GM19438 (cell line): ENCODE results near the gene ADAT3.
A peak's percentile ranks its signal among the peaks of the same experiment; 100 is the strongest.

Experiments
- ATAC-seq: cut with Tn5 transposase; IDR thresholded peaks from one replicate; pipeline ENCODE4 v1.9.1; 2021; ENCODE audit warnings: low read depth; ENCODE audit not compliant: unreplicated experiment

Gene ADAT3

GRCh38 chr19:1905110-1905862 is at the start of gene ADAT3, which contains the start of gene SCAMP4:
Gene ADAT3, plus strand, starts transcription at chr19:1905399. Its CDS starts 6,649 bp downstream, at chr19:1912048.
Gene SCAMP4, plus strand, starts transcription at chr19:1905399. Its CDS starts 9,621 bp downstream, at chr19:1915020.
- ATAC-seq: peak; percentile 80

DNA sequence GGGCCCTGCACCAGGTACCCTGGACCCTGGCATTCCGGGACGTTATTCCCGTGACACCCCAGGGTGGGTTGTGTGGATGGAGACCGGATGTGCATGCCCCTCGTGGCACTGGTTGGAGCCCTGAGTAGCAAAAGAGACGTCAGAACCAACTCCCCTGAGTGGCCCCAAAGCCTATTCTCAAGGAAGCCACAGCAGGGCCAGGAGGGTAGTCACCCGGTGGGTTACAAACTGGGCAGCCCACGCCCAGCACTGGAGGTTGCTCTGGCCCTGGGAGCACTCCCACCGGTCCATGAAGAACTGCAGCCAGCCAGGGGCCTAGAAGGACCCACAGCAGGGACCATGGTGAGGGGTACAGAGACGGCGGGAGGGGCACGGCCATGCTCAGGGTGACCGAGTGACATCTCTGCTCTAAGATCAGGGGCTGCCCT is 49.4 kb upstream of the ADAT3 start:
- no peak for ATAC-seq

DNA sequence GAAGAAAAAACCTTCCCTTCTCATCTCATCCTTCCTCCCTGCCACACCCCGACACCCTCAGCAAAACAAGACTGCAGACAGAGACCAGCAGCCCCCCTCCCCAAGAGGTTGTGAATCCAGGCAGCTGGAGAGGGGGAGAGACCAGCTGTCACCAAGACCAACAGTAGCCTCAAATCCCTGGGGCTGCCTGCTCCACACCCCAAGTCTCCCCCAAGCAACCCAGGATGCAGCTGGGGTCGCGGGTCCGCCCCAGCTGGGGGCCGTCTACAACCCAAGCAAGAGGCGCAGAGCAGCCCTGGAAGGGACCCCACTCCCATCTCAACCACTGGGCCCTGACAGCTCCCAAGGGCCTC is 48.9 kb upstream of the ADAT3 start:
- ATAC-seq: no peak

DNA sequence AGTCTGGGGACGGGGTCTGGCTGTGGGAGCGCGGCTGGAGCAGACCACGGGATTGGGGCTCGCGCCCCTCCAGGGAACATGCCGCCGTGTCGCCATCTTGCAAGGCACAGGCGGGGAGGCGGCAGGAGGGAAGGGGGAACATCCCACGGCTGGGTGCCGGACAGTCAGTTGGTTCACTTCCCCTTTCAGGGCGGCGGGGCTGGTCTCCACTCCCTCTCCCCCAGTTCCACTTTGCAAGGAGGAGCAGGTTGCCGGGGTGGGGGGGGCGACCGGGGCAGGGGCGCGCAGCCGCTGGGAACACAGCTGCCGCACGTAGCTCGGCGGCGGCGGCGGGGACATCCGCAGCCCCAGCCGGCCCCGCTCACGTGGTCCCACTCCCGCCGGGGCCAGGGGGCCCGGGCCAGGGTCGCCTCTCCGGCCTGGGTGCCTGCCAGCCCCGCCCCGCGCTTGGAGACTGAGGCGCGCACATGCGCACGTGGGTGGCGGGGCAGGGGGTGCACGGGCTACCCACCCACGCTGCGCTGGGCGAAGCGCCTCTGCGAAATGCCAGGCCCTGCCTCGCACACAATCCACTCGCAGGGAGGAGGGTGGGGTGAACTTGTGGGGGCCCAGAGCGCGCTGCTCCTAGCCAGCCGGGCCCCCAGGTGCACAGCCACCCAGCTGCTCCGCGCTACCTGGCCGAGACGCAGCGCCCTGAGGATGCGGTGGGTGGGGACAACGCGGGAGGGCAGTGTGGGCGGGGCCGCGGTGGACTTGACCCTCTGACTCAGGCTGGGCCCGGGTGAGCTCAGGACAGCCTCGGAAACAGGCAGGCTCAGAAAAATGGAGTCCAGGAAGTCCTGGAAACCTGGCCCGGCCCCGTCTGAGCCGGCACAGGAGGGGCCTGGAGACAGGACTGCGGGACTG is 48.2 kb upstream of the ADAT3 start:
- no peak for ATAC-seq

DNA sequence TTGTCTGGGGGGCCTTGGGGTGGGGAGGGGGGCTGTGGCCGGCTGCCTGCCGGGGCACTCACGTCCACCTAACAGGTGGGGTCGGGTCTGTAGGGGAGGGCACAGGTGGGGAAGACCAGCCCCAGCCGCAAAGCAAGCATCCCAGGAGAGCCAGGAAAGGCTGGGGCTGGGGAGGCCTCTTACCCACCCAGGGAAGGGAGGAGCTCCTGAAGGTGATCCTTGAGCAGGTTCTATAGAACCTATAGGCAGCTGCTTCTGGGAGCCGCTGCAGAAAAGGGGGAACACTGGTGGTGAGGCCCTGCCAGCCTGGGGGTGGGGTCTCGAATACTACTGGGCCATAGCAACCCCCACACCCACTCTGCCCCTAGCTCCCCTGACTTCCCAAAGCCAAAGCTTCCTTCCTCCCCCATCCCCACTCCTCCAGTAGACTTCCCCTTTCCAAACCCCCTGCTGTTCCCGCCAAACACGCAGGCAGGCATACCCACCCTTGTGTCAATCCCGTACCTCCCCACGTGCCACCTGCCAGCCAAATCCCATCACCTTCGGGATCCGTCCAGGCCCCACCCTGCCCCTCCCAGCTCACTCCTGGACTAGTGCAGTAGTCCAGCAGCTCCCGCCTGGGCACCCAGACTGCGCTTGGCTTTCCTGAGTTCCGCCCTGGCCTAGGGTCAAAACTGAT is 47.4 kb upstream of the ADAT3 start:
- ATAC-seq: no peak

DNA sequence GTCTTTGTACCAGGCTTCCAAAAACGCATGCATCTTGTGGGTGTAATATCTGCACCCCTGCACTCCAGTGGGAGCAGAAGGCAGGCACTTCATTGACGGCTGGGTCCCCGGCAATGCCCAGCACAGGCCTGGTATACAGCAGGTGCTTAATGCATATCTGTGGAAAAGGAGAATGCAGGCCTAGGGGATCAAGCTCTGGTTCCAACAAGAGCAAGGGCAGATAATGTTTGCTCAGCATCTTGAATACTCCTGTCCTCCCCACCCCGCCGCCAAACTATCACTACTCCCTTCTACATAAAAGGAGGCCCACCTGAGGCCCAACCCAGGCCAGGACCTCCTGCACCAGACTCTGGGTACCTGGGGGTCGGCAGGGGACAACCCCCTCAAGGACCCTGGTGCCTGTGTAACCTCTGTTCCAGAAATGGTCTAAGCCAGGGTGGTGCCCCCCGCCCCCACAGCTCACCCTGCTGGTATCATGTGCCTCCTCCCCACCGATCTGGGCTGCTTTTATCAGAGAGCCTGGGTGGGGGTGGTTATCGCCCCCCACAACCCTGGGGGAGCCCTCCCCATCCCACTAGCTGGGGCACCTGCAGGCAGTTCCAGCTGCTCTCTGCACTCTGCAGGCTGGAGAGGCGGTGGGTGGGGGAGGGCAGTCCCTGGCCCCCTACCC is 46.7 kb upstream of the ADAT3 start:
- no peak for ATAC-seq

DNA sequence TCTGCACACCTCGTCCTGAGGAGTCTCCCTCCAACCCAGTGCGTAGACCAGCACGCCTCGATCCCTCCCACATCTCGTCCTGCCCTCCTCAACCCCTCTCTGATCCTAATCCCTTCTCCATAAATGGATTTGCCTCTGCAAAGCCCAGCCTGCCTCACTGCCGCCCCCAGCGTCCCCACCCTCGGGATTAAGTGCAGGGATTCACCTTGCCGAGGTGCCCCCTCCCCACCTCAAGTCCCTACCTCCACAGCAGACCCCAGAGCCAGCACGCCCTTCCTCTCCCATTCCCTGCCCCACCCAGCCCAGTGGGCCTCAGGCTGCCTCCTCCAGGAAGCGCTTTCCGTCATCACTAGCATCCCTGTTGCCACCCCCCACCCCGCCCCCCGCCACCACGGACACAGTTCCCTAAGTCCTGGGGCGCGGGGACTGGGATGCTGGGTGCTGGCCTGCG is 45.8 kb upstream of the ADAT3 start:
- no peak for ATAC-seq

- no peak for ATAC-seq
Measured at GRCh38 chr19:1860042-1860775, 45.0 kb upstream of the ADAT3 start.

DNA sequence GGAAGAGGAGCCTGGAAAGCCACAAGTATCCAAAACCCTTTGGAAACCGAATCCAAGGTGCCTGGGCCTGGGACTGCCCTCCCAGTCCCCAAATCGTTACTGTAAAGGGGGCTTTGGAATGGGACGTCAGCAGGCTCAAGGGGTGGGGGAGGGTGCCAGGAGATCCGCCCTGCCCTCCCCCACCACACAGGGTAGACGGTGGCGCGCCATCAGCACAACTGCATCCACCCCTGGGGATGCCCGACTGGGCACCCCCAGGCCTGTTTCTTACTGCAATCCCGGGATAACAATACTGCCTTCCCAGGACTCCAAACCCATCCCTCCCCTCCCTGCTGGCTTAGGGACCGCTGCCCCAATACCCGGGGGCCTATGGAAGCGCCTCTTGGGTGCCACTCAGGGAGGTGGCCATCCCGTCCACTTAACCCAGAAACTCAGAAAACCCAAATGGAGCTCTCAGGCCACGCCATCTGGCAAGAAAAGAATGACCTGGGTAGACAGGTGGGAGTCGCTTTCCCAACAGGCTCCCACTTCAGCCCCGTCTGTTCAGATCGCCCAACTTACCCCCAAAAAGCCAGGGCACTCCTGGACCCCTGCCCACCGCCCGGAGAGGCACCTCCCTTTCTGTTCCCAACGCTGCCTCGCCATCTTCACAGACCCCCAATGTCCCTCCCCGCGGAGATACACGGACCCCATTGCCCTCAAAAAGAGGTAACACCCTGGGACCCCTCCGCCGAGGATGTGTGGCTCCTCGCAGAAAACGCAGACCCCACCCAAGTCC is 44.2 kb upstream of the ADAT3 start:
- no peak for ATAC-seq

- no peak for ATAC-seq
Measured at GRCh38 chr19:1861599-1862031, 43.6 kb upstream of the ADAT3 start.

DNA sequence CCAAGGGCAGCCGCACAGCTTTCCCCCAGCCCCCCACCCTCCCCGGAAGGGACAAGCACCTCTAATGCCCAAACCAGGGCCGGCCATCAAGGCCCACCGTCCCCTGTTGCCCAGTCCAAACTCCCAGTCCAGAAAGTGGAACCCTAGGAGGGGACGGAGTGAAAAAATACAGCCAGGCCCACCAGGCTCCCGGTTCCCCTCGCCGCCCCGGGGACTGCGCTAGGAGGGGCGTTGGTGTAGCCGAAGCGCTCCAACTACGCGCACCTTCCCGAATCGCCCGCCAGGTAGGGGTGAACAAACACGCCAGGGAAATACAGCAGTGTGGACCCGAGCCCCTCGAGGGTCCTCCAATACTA is 43.2 kb upstream of the ADAT3 start:
- no peak for ATAC-seq

- ATAC-seq: no peak
Measured at GRCh38 chr19:1862424-1863327, 42.5 kb upstream of the ADAT3 start.

DNA sequence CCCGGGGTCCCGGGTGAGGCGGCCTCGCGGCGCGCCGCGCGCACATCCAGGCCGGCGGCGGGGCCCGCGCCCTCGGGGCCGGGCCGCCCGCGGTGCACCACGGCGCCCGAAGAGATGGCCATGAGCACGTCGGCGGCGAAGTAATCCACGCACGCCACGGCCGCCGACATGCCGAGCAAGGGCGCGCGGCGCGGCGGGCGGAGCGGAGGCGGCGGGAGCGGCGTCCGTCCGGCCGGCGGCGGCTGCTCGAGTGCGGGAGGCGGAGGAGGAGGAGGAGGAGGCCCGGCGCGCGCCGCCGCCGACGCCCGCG is 41.9 kb upstream of the ADAT3 start, which contains the start of gene KLF16:
Gene KLF16, minus strand, starts transcription at position 252 of the 310 bp plus-strand sequence. Its CDS starts 82 bp downstream, at position 170.
- no peak for ATAC-seq

DNA sequence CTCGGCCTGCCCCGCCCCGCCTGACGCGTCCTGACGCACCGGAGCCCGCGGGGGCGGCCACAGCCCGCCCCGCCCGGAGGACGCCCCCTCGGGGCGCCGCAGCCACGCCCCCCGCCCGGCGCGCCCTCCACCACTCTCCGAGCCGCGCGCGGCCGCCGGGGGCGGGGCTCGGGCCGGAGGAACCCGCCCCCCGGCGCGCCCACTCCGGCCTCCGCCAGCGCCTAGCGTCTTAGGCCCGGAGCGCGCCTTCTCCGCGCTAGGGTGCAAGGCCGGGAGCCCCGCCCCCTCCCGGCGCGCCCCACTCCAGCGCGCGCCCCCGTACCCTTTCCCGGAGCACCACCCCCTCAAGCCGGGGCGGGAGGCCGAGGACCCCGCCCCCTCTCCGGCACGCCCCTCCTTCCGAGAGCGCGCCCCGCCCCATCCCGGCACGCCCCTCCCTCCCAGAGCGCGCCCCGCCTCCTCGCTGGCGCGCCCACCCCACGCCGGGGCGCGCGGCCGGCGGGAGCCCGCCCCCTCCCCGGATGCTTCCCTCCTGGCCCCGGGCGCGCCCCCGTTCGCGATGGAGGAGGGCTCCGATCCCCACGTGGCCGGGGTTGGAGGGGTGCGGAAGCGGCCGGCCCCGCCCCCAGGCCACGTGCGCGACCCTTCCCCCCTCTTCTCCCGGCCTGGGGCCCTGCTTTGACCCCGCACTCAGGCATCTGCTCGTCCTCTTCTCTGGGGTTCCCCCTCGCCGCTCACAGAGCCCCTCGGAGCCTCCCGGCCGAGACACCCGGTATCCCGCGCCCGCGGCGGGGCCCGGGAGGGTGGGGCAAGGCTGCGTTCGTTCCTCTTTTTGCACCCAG is 41.3 kb upstream of the ADAT3 start:
- ATAC-seq: peak; percentile 59

- peak; percentile 41 for ATAC-seq
Measured at GRCh38 chr19:1864480-1865171, 40.6 kb upstream of the ADAT3 start.

DNA sequence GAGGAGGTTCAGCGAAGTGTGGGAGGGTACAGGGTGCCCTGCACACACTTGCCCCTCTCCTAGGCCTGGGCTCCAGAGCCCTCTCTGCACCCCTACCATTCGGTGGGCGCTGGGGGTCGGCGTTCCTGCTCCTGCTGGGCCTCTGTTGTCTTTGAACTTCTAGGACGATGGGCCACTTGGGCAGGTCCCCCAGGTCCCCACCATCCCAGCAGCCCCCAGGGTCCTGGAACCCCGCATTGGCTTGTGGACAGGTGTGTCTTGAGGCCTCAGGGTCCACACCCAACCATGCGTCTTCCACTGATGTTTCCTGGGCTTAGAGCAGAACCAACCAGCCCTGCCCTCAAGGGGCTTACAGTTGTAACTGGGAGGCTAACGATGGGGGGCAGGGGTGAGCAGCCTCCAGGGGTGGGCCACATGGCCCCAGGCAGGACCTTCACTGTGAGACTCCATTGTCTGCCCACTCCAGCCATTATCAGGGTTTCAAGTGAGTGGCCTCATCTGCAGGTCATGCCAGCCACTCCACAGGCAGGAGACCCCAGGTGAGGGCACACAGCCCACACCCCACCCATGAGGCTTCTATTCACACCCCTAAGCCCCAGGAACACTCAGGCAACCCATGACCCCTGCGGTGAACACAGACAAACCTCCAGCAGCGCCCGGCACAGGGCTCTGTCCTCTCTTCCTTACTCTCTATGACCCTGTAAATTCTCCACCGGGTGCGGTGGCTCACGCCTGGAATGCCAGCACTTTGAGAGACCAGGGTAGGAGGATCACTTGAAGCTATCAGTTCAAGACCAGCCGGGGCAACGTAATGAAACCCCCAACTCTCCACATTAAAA is 39.8 kb upstream of the ADAT3 start:
- no peak for ATAC-seq
